IPS DF 19.7 (cell line): ENCODE results near the gene PRSS57.
"Not testable (repeated sequence)": the region's sequence is repeated elsewhere in the genome, so short reads cannot be mapped to it uniquely, and the experiment has no call there.

Experiments used
- DNase-seq: peaks from one replicate; pipeline ENCODE4 v3.0.0-alpha.2; 2013; ENCODE audit warnings: low read depth, low spot score

The PRSS57 gene

GRCh38 chr19:674282-675151 is 20.7 kb downstream of the PRSS57 start:
- no peak for DNase-seq

GRCh38 chr19:670609-671075 is 24.6 kb downstream of the PRSS57 start:
- no peak for DNase-seq

DNA sequence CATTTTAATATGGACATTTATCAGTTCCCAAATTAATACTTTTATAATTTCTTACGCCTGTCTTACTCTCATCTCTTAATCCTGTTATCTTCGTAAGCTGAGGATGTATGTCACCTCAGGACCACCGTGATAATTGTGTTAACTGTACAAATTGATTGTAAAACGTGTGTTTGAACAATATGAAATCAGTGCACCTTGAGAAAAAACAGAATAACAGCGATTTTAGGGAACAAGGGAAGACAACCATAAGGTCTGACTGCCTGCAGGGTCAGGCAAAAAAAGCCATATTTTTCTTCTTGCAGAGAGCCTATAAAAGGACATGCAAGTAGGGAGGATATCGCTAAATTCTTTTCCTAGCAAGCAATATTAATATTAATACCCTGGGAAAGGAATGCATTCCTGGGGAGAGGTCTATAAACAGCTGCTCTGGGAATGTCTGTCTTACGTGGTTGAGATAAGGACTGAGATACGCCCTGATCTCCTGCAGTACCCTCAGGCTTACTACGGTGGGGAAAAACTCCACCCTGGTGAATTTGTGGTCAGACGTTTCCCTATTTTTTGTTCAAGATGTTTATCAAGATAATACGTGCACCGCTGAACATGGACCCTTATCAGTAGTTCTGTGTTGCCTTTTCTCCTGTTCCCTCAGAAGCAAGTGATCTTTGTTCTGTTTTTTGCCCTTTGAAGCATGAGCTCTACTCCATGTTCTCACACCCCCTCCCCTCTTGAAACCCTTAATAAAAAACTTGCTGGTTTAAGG is 26.4 kb downstream of the PRSS57 start:
- DNase-seq = not testable (repeated sequence)

DNA sequence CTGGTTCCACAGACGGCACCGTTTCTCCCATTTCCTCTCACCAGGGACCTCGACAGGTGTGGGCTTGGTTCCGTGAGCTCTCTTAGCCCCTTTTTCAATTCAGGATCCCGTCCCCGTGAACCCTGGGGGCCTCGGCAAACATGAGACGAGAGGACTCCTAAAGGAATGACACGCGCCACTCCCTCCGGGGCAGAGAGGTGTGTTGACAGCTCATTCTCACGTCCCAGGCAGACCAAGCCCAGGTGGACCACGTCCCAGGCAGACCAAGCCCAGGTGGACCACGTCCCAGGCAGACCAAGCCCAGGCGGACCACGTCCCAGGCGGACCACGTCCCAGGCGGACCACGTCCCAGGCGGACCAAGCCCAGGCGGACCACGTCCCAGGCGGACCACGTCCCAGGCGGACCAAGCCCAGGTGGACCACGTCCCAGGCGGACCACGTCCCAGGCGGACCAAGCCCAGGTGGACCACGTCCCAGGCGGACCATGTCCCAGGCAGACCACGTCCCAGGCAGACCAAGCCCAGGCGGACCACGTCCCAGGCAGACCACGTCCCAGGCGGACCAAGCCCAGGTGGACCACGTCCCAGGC is 28.2 kb downstream of the PRSS57 start:
- DNase-seq = not testable (repeated sequence)

- DNase-seq = peak; percentile 50
These were observed 30.3 kb downstream of the PRSS57 start for GRCh38 chr19:664913-665443.

DNA sequence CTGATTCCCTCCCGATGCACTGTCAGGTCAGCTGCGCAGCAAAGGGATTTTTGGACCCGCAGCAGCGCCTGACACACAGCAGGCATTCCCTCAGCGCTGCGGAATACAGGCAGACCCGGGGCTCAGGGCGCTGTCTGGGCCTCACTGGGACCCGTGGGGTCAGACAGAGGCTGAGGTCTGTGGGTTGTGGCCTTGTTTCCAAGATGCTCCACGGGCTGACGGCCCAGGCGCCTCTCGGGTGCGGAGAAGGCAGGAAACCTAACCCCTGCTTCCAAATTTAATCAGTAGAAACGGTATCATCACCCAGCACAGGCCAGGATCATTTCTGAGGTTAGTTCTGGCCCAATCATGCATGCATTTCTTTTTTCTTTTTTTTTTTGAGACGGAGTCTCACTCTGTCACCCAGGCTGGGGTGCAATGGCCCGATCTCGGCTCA is 31.6 kb downstream of the PRSS57 start:
- DNase-seq = no peak

- DNase-seq = peak; percentile 47
These were observed 32.1 kb downstream of the PRSS57 start, which contains the start of gene RNF126 for GRCh38 chr19:662962-663681. TSS of gene RNF126 (minus strand) at chr19:663214. CDS start at chr19:663121, 93 bp downstream.

- no peak for DNase-seq
These were observed 32.9 kb downstream of the PRSS57 start for GRCh38 chr19:662207-662961.

GRCh38 chr19:661427-662196 is 33.6 kb downstream of the PRSS57 start:
- DNase-seq = no peak

- DNase-seq = no peak
These were observed 34.3 kb downstream of the PRSS57 start for GRCh38 chr19:660793-661426.

GRCh38 chr19:658916-659839 is 36.1 kb downstream of the PRSS57 start:
- DNase-seq = no peak

GRCh38 chr19:658059-658839 is 37.0 kb downstream of the PRSS57 start:
- no peak for DNase-seq

DNA sequence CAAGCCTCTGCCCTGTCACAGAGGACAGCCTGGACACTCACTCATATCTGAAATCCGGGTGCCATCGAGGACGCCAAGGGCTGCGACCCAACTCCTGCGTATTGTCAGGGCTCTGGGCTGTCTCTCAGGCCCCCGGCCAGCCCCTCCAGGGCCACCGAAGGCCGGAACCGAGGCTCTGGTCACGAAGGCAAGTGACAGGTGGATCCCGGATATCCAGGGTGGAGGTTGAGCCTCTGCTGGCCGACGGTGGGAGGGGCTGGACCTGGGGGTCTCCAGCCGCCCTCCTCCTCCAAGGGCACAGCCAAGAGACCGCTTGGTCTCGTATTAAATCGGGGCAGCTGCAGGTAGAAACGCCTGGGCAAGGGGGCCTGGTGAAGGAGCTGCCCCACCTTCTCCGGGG is 37.6 kb downstream of the PRSS57 start:
- DNase-seq = no peak

DNA sequence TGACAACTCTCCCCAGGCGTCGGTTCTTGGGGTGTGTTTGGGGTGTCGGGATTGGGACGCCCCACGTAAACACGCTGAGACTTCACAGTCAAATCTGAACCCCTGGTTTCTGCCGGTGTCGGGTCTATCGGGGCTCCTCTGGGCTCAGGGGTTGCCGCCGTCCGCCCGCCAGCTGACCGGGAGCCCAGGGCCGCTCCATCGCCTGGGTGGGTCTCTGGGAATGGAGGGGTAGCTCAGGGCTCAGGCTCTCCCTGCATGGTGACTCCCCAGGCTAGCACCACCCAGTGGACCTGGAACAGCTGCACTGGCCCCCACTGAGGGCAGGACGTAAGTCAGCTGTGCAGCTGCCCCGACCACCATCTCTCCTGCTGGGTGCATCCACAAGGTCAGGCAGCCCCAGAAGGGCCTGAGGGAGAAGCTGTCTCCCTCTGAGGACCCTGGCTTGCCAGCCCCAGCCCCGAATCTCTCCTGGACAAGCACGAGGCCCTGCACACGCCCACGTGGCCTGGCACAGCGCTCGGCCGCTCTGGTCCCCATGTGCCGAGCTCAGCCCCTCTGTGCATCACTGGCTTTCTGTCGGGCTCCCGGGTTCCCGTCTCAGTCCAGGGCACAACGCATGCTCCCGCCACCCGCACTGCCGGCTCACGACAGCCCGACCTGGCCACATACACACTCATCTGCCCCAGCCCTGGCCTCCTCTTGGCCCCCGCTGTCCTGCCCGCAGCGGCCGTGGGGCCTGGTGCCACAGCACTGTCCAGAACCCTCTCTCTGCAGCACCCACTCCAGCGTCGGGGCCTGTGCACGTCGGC is 38.3 kb downstream of the PRSS57 start:
- DNase-seq = no peak

DNA sequence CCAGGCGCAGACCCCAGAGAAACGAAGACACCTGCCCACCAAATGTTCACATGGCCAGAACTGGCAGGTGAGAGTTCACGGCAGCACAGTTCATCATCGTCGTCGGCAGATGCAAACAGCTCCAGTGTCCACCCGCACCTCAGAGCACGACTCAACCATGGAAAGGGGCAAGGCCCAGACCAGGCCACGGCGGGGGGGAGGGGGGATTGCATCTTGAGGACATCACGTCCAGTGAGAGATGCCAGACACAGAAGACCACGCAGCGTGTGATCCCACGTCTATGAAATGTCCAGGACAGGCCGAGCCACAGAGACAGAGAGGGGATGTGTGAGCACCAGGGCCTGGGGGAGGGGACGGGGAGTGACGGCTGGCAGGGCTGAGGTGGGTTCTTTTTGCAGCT is 39.6 kb downstream of the PRSS57 start:
- no peak for DNase-seq

DNA sequence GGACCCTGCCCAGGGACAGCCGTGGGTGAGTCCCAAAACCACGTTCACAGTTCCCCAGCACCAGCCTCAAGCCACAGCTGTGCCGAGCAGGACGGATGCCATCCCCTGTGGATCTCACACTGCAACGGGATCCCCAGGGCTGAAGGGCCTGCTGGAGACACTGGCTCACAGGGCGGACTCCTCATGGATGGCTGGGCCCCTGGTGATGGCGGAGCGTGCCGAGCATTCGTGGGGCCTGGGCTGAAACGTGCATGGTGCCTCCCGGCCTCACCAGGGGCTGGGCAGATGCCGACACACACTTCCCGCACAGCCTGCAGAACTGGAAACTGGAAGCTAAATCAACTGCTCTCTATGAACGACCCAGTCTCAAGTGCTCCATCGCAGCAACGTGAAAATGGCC is 41.8 kb downstream of the PRSS57 start:
- DNase-seq = no peak
